ENCODE measurements around the gene TUBA3E. TPM values are rescaled to one million over a fixed set of nuclear protein-coding genes. Genes with fewer than 3 reads are reported as not detected.
"Not testable (repeated sequence)": the region's sequence is repeated elsewhere in the genome, so short reads cannot be mapped to it uniquely, and the experiment has no call there.

The TUBA3E gene
- total RNA-seq, 2 donors from 2014 or later: 1.6 to 9.5 TPM

- TF ChIP-seq CTCF (IDR thresholded peaks at IDR 0.05): no peak
- H3K4me3 ChIP-seq: no peak overlapping the region
- no peak for DNase-seq (ENCODE audit: low spot score)
- peaks cover 0 to 8% of the 10 kb centered on the region in 2 donors for H3K4me1 ChIP-seq
- no peaks in the 10 kb centered on the region for H3K9me3 ChIP-seq
- H3K27me3 ChIP-seq: no peaks in the 10 kb centered on the region
- H3K27ac ChIP-seq: peak overlapping the region in 1 of 2 donors; percentile 46
- peaks cover 16% of the 10 kb centered on the region for H3K36me3 ChIP-seq
Measured at GRCh38 chr2:130160131-130160530, 38.1 kb downstream of the TUBA3E start.

- not testable (repeated sequence) for H3K9me3 ChIP-seq; DNase-seq (ENCODE audit: low spot score); H3K27ac ChIP-seq; H3K36me3 ChIP-seq; H3K4me1 ChIP-seq; H3K4me3 ChIP-seq; H3K27me3 ChIP-seq
Measured at GRCh38 chr2:130159376-130159775, 38.9 kb downstream of the TUBA3E start.

- peaks cover 2% of the 10 kb centered on the region for H3K36me3 ChIP-seq
- H3K27ac ChIP-seq: no peak overlapping the region
- TF ChIP-seq CTCF (IDR thresholded peaks at IDR 0.05): no peak
- no peaks in the 10 kb centered on the region for H3K27me3 ChIP-seq
- no peaks in the 10 kb centered on the region for H3K9me3 ChIP-seq
- H3K4me3 ChIP-seq: no peak overlapping the region
- DNase-seq (ENCODE audit: low spot score): no peak
- peaks cover 0 to 8% of the 10 kb centered on the region in 2 donors for H3K4me1 ChIP-seq
Measured at GRCh38 chr2:130158631-130159030, 39.6 kb downstream of the TUBA3E start.

- H3K9me3 ChIP-seq; DNase-seq (ENCODE audit: low spot score); H3K4me3 ChIP-seq; H3K4me1 ChIP-seq; H3K27me3 ChIP-seq; H3K27ac ChIP-seq; H3K36me3 ChIP-seq: not testable (repeated sequence)
Measured at GRCh38 chr2:130157825-130158514, 40.3 kb downstream of the TUBA3E start.

GRCh38 chr2:130157354-130157753 is 40.9 kb downstream of the TUBA3E start:
- not testable (repeated sequence) for DNase-seq (ENCODE audit: low spot score); H3K27ac ChIP-seq; H3K4me3 ChIP-seq; H3K27me3 ChIP-seq; H3K9me3 ChIP-seq; H3K36me3 ChIP-seq; H3K4me1 ChIP-seq

- H3K4me1 ChIP-seq: peaks cover 0 to 8% of the 10 kb centered on the region in 2 donors
- H3K27ac ChIP-seq: no peak overlapping the region
- H3K9me3 ChIP-seq: no peaks in the 10 kb centered on the region
- no peaks in the 10 kb centered on the region for H3K27me3 ChIP-seq
- no peak for DNase-seq (ENCODE audit: low spot score)
- TF ChIP-seq CTCF (IDR thresholded peaks at IDR 0.05): no peak
- no peak overlapping the region for H3K4me3 ChIP-seq
- H3K36me3 ChIP-seq: peaks cover 13% of the 10 kb centered on the region
Measured at GRCh38 chr2:130156624-130157004, 41.6 kb downstream of the TUBA3E start.

- H3K4me3 ChIP-seq; H3K9me3 ChIP-seq; H3K4me1 ChIP-seq; H3K27me3 ChIP-seq; H3K27ac ChIP-seq; DNase-seq (ENCODE audit: low spot score): not testable (repeated sequence)
- H3K36me3 ChIP-seq: peaks cover 13% of the 10 kb centered on the region
- TF ChIP-seq CTCF (IDR thresholded peaks at IDR 0.05): peak; percentile 60 to 70
Measured at GRCh38 chr2:130155956-130156623, 42.1 kb downstream of the TUBA3E start.
